ENCODE data around the gene COMMD9.

DNA sequence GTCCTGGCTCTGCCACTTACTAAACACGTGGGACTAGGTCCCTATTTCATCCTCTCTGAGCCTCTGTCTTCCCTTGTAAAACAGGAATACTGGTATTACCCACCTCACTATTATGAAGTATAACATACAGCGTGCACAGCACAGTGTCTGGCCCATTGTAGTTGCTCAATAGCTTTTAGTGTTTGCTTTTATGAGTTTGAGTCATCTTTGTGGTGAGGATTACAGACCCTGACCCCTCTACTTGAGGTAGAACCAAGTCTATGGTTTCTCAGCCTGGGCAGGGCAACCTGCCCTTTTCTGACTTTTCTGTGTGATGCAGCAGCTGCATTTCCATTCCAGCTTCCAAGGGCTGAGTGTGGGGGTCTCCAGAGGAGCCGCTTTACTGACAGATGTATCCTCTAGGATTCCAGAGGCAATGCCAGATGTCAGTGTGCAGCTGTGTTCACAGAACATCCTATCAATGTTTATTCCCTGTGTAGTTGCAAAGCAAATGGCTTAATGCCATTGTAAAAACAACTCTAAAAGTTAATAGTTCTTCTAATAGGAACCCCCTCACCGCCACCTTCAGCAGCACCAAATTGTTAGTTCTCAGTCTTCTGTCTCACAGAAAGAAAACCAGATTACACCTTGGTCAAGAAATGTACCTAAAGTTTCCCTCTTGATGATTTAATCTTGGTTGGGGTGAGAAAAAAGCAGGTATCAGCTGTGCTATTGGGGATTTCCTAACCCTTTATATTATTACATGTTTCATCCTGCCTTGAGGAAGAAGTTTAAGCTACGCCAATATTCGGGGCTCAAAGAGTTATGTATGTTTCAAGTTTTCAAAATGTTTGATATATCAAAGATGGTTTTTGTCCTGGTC is 23.6 kb upstream of the COMMD9 start:
- TF ChIP-seq CTCF (conservative IDR thresholded peaks at IDR 0.05 in 1 of 2, IDR thresholded peaks at IDR 0.05 in 1 of 2; ENCODE audit: low read depth in 1 of 2, low read length in 2 of 2) (no peak), EZH2 (IDR thresholded peaks at IDR 0.05; ENCODE audit: low read length, missing control alignments) (no peak)
